K562 (cell line): ENCODE results near the gene KATNB1. TPM values are rescaled to one million over a fixed set of nuclear protein-coding genes. Genes with fewer than 3 reads are reported as not detected.
A peak's percentile ranks its signal among the peaks of the same experiment; 100 is the strongest.

Source experiments
- ATAC-seq: fragments of 200-7000 bp; cut with Tn5 transposase; 3 replicates; pipeline ENCODE4 v1.9.1; 2020; ENCODE audit warnings: moderate library complexity
- BruUV-seq: library from RNA; stranded (reverse); fragments of 400-500 nt; replicated peaks from 2 replicates; lab custom pipeline; 2021; lab: Mats Ljungman, UMichigan
- CTCF ChIA-PET: fragments of 300-600 bp; formaldehyde crosslinking; extraction: SDS; loops from one replicate; lab custom pipeline; 2021; ENCODE audit warnings: low intra/inter-chr PET ratio; lab: Yijun Ruan, JAX
- POLR2A ChIA-PET: fragments of 300-600, 350-650 bp; sonication (Branson Sonifier 250); formaldehyde crosslinking; extraction: SDS; loops from one replicate; lab custom pipeline; 2021; ENCODE audit warnings: antibody characterized with exemption, inconsistent platforms; lab: Yijun Ruan, JAX
- DNase-seq, 4 experiments: peaks; one replicate each; pipeline versions ENCODE4 v3.0.0 to v3.0.0-alpha.2; 2011 to 2018; ENCODE audit warnings: low spot score in 3 of 4, mixed read lengths in 3 of 4; ENCODE audit errors: extremely low read depth in 1 of 4
- FAIRE-seq: peaks from 2 replicates; lab custom pipeline; 2011; peaks lifted over from hg19 to GRCh38; lab: Jason Lieb, UNC
- H2AFZ ChIP-seq: 2 replicates; pipeline ENCODE4 v1.6.0; 2011; ENCODE audit warnings: low read depth, low read length, control low read depth, inconsistent platforms
- H3K27ac ChIP-seq: fragments of 200-600 bp; 3 replicates; pipeline ENCODE4 v1.8.0; 2011; ENCODE audit warnings: low read depth, mild to moderate bottlenecking, control low read depth, inconsistent platforms, low read length, moderate library complexity, mixed read lengths; ENCODE audit errors: extremely low read depth
- H3K27me3 ChIP-seq, 2 experiments: fragments of 300-600 bp in 1 of 2; 2 replicates in 1 of 2; 3 replicates in 1 of 2; pipeline versions ENCODE4 v1.6.0 to v1.8.0; 2011; ENCODE audit warnings: inconsistent platforms in 2 of 2, low read length in 2 of 2, mild to moderate bottlenecking in 1 of 2, mixed read lengths in 1 of 2, moderate library complexity in 1 of 2; ENCODE audit not compliant: control insufficient read depth in 2 of 2, insufficient read depth in 2 of 2
- H3K36me3 ChIP-seq: fragments of 300-600 bp; 3 replicates; pipeline ENCODE4 v1.8.0; 2011; ENCODE audit warnings: mild to moderate bottlenecking, low read length, inconsistent platforms; ENCODE audit not compliant: control insufficient read depth, insufficient read depth
- H3K4me1 ChIP-seq, 2 experiments: fragments of 200-600 bp in 1 of 2; replicated peaks in 1 of 2; 2 replicates in 1 of 2; 3 replicates in 1 of 2; pipeline versions ENCODE4 v1.5.1 to v1.8.0; 2011; ENCODE audit warnings: inconsistent platforms in 2 of 2, low read length in 2 of 2, mild to moderate bottlenecking in 1 of 2, mixed read lengths in 1 of 2, moderate library complexity in 1 of 2; ENCODE audit not compliant: control insufficient read depth in 2 of 2, insufficient read depth in 2 of 2
- H3K4me2 ChIP-seq: 2 replicates; pipeline ENCODE4 v1.6.1; 2011; ENCODE audit warnings: low read length, control low read depth, inconsistent platforms, mixed read lengths; ENCODE audit not compliant: insufficient read depth
- H3K4me3 ChIP-seq: fragments of 200-600 bp; sonication (generic), shearing (Covaris generic); 2 replicates; pipeline ENCODE4 v1.5.1; 2016; ENCODE audit warnings: control low read depth, inconsistent platforms
- H3K79me2 ChIP-seq: fragments of 200-600 bp; 3 replicates; pipeline ENCODE4 v1.8.0; 2011; ENCODE audit warnings: low read length, inconsistent platforms; ENCODE audit not compliant: control insufficient read depth, insufficient read depth
- H3K9ac ChIP-seq, 2 experiments: 2 replicates each; pipeline versions ENCODE4 v1.6.0 to v1.6.1; 2011; ENCODE audit warnings: low read depth in 2 of 2, low read length in 2 of 2, control low read depth in 1 of 2, inconsistent platforms in 1 of 2, mild to moderate bottlenecking in 1 of 2, mixed read lengths in 1 of 2; ENCODE audit not compliant: insufficient read depth in 1 of 2
- H3K9me1 ChIP-seq: one replicate; pipeline ENCODE4 v1.6.0; 2011; ENCODE audit warnings: inconsistent platforms, mild to moderate bottlenecking, low read length, moderate library complexity; ENCODE audit not compliant: control insufficient read depth, insufficient read depth
- H3K9me3 ChIP-seq: replicated peaks from 2 replicates; pipeline ENCODE4 v1.5.1; 2011; ENCODE audit warnings: low read depth, low read length, inconsistent platforms; ENCODE audit not compliant: control insufficient read depth, insufficient read depth
- H4K20me1 ChIP-seq: replicated peaks from 2 replicates; pipeline ENCODE4 v1.6.1; 2011; ENCODE audit warnings: low read length, inconsistent platforms, mixed read lengths; ENCODE audit not compliant: control insufficient read depth, insufficient read depth
- ARNT ChIP-seq, 2 experiments: fragments of 450-650 bp; IDR thresholded peaks; 2 replicates each; pipeline ENCODE4 v1.6.1; 2016; ENCODE audit warnings: mild to moderate bottlenecking in 1 of 2
- BHLHE40 ChIP-seq: IDR thresholded peaks from 2 replicates; pipeline ENCODE4 v1.6.1; 2011; ENCODE audit warnings: low read length, improper control_type of control experiment
- FOSL1 ChIP-seq: fragments of 200-800 bp; sonication (Bioruptor generic); conservative IDR thresholded peaks from 2 replicates; pipeline ENCODE4 v1.6.1; 2016; ENCODE audit warnings: missing genetic modification characterization, missing compliant biosample characterization
- FOXA1 ChIP-seq: fragments of 450-650 bp; IDR thresholded peaks from 2 replicates; pipeline ENCODE4 v1.6.1; 2016; ENCODE audit warnings: mild to moderate bottlenecking, borderline replicate concordance
- POLR2G ChIP-seq: fragments of 200-400 bp; formaldehyde crosslinking; IDR thresholded peaks from 2 replicates; pipeline ENCODE4 v1.6.1; 2017; ENCODE audit warnings: low read depth, mild to moderate bottlenecking, antibody characterized with exemption, low read length, moderate library complexity
- RBFOX2 ChIP-seq: fragments of 200-400 bp; formaldehyde crosslinking; IDR thresholded peaks from 2 replicates; pipeline ENCODE4 v1.6.1; 2017; ENCODE audit warnings: low read depth, mild to moderate bottlenecking, low read length, moderate library complexity
- RFX7 ChIP-seq: fragments of 250-450 bp; sonication (Bioruptor Pico); IDR thresholded peaks from 2 replicates; pipeline ENCODE4 v1.5.1; 2021; ENCODE audit warnings: mild to moderate bottlenecking
- WGBS: fragments of 100-300 bp; shearing (Covaris generic); methylation state at CpG from one replicate; pipeline ENCODE4 v1.1.6; 2016; ENCODE audit warnings: low coverage, mixed read lengths; ENCODE audit not compliant: insufficient coverage; ENCODE audit errors: missing lambda C conversion rate; 5-methylcytosine and 5-hydroxymethylcytosine counted together
- in situ Hi-C: fragments of 300-500 bp; cut with MboI; formaldehyde crosslinking; loops from 4 replicates; pipeline ENCODE4 v1.15.0; 2018; ENCODE audit warnings: inconsistent platforms, mixed read lengths
- intact Hi-C: fragments of 100-400 bp; cut with micrococcal nuclease; formaldehyde crosslinking; loops from 2 replicates; pipeline ENCODE4 v1.14.2; 2022
- polyA plus RNA-seq, 8 experiments: library from polyadenylated mRNA; depleted of rRNA in 4 of 8; stranded (reverse) in 5 of 8; unstranded in 3 of 8; fragments of >200 nt; fragmentation: Nextera tagmentation in 2 of 8; fragmentation: Illumina TruSeq in 1 of 8; extraction: Ambion mirVana in 2 of 8; extraction: Trizol in 1 of 8; gene quantifications; 2 replicates each; pipeline versions ENCODE4 v1.2.1 to v1.2.3, GENCODE V29; 2011 to 2014; ENCODE audit warnings: inconsistent platforms in 1 of 8, missing spikeins in 1 of 8
- total RNA-seq, 7 experiments: library from RNA; depleted of rRNA in 6 of 7; stranded (reverse); fragments of >200 nt in 6 of 7; fragmentation: Illumina TruSeq in 2 of 7; extraction: Trizol in 2 of 7; gene quantifications; 2 replicates each; pipeline versions ENCODE4 v1.2.1 to v1.2.3, GENCODE V29; 2011 to 2021; ENCODE audit warnings: low replicate concordance in 1 of 7

The KATNB1 gene
- total and polyA plus RNA-seq, 9 of the 15 experiments (the other 6 are each of a cell fraction or from before 2014, with no cell fraction given): 1.2 to 52.6 (median 21.9) TPM

DNA sequence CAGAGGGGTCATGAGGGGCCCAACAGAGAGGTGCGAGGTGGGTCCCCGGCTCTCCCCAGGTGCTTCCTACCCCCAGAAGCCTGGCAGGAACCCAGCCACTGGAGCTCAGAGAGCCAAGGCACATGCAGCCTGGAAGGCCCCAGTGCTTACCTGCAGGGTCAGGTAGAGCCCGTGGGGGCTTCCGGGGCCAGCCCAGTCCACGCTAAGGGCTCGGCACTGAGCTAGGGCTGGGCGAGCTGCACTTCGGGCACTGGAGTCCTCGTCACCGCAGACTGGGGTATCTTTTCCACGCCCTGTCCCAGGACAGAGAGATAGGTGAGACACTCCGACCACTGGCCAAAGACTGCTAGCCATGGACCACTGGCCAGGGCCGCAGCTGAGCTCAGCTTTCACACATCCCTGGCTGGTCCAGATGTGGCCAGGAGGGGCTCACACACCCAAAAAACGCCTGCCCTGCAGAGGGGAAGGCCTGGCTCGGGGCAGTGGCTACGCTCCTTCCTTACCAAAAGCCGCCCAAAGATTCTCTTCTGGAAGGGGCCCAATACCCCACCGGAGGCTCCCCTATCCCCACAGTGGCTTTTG is 59.4 kb downstream of the KATNB1 start:
- no peak for DNase-seq
- BruUV-seq: no TSS peak
- FAIRE-seq: no peak
- intact Hi-C loops: loop anchor here (1.0 kb wide), 1 partner anchor 68 kb away; no protein-coding TSS in a partner anchor
- Histone ChIP-seq H3K79me2 (peaks cover 26% of the 10 kb centered on the region), H3K9me1 (no peaks in the 10 kb centered on the region), H3K27ac (no peak overlapping the region), H3K9me3 (no peaks in the 10 kb centered on the region)
- ATAC-seq: no peak; the same call in 2 of the 3 replicates
- no peak for TF ChIP-seq FOXA1
- no peak for TF ChIP-seq ARNT (IDR thresholded peaks at IDR 0.05)
- TF ChIP-seq POLR2G: peak; percentile 59
- TF ChIP-seq FOSL1 (tag): no peak
- TF ChIP-seq RBFOX2: peak; percentile 53
- no peak for TF ChIP-seq BHLHE40
- no peak for TF ChIP-seq RFX7 (CRISPR knock-in tag)
- TF ChIP-seq, all 486 proteins: peak for 2
- Histone ChIP-seq H3K9ac (peak overlapping the region in 1 of 2 experiments; percentile 51; a peak in 2 of 4 replicates), H2AFZ (no peak overlapping the region), H3K4me2 (no peak overlapping the region), H3K4me1 (peaks cover 18 to 38% of the 10 kb centered on the region in 2 experiments), H3K36me3 (peaks cover 82% of the 10 kb centered on the region), H3K27me3 (no peaks in the 10 kb centered on the region), H4K20me1 (no peaks in the 10 kb centered on the region), H3K4me3 (no peak overlapping the region)
- 89% methylated on average over 16 of the region's 18 CpGs for whole genome bisulfite sequencing
- in situ Hi-C loops: no loop called here
- ChIA-PET CTCF (no interaction called here), POLR2A (interaction anchor here (1.0 to 3.5 kb wide), 2 partner anchors 10 to 72 kb away, joined by 5 to 15 read pairs; no protein-coding TSS in a partner anchor)
